Common myeloid progenitor, CD34-positive (primary cell): ENCODE data around the gene CEP83. TPM values are rescaled to one million over a fixed set of nuclear protein-coding genes. Genes with fewer than 3 reads are reported as not detected.

Source experiments
- CTCF ChIA-PET: fragments of 350-600 bp; sonication (Branson Sonifier 250); formaldehyde crosslinking; loops from one replicate; lab custom pipeline; 2021; ENCODE audit warnings: antibody characterized with exemption; lab: Charles Lee
- POLR2A ChIA-PET: fragments of 350-600 bp; sonication (Branson Sonifier 250); formaldehyde crosslinking; loops from one replicate; lab custom pipeline; 2021; ENCODE audit warnings: antibody characterized with exemption; lab: Charles Lee
- DNase-seq, 3 donors: peaks; one replicate each; pipeline versions ENCODE4 v3.0.0 to v3.0.0-alpha.2; 2013
- H3K27ac ChIP-seq, 2 experiments: 1 replicate in 1 of 2; 2 replicates in 1 of 2; pipeline ENCODE4 v1.7.0; 2013; ENCODE audit warnings: inconsistent platforms in 2 of 2, low read length in 2 of 2, mild to moderate bottlenecking in 2 of 2, low read depth in 1 of 2, moderate library complexity in 1 of 2; ENCODE audit not compliant: severe bottlenecking in 2 of 2, insufficient read depth in 1 of 2, poor library complexity in 1 of 2
- H3K27me3 ChIP-seq, 5 experiments: replicated peaks in 2 of 5; 1 replicate in 3 of 5; 2 replicates in 2 of 5; pipeline versions ENCODE4 v1.6.1 to v1.7.0; 2013; ENCODE audit warnings: low read length in 4 of 5, mild to moderate bottlenecking in 2 of 5, moderate library complexity in 2 of 5, inconsistent platforms in 1 of 5; ENCODE audit not compliant: insufficient read depth in 5 of 5, control insufficient read depth in 4 of 5
- H3K36me3 ChIP-seq, 4 experiments: 1 replicate in 2 of 4; 2 replicates in 2 of 4; pipeline versions ENCODE4 v1.6.1 to v1.7.0; 2013; ENCODE audit warnings: low read length in 3 of 4, control low read depth in 1 of 4, mild to moderate bottlenecking in 1 of 4; ENCODE audit not compliant: control insufficient read depth in 4 of 4, insufficient read depth in 4 of 4
- H3K4me1 ChIP-seq, 4 experiments: 1 replicate in 3 of 4; 2 replicates in 1 of 4; pipeline versions ENCODE4 v1.6.1 to v1.7.1; 2013; ENCODE audit warnings: low read length in 3 of 4, mild to moderate bottlenecking in 3 of 4, control low read depth in 1 of 4, inconsistent platforms in 1 of 4, moderate library complexity in 1 of 4; ENCODE audit not compliant: control insufficient read depth in 4 of 4, insufficient read depth in 4 of 4; ENCODE audit errors: control extremely low read depth in 1 of 4
- H3K4me3 ChIP-seq, 7 experiments: 1 replicate in 4 of 7; 2 replicates in 3 of 7; pipeline versions ENCODE4 v1.5.1 to v1.7.0; 2013; ENCODE audit warnings: mild to moderate bottlenecking in 7 of 7, low read length in 6 of 7, moderate library complexity in 6 of 7, inconsistent platforms in 2 of 7, low read depth in 2 of 7, control low read depth in 1 of 7; ENCODE audit not compliant: insufficient read depth in 4 of 7, control insufficient read depth in 1 of 7; ENCODE audit errors: extremely low read depth in 1 of 7
- H3K9me3 ChIP-seq, 5 experiments: 1 replicate in 4 of 5; 2 replicates in 1 of 5; pipeline versions ENCODE4 v1.6.1 to v1.7.1; 2013; ENCODE audit warnings: low read length in 4 of 5, mild to moderate bottlenecking in 2 of 5, inconsistent platforms in 1 of 5, low read depth in 1 of 5, moderate library complexity in 1 of 5; ENCODE audit not compliant: control insufficient read depth in 4 of 5, insufficient read depth in 2 of 5; ENCODE audit errors: control extremely low read depth in 1 of 5
- WGBS: methylation state at CpG from one replicate; pipeline ENCODE4 v1.1.5; 2013; ENCODE audit not compliant: insufficient coverage; 5-methylcytosine and 5-hydroxymethylcytosine counted together
- polyA plus RNA-seq: library from polyadenylated mRNA; unstranded; fragments of 120-200 nt; gene quantifications from one replicate; pipeline ENCODE4 v1.2.1, GENCODE V29; 2013

The CEP83 gene, protein sequence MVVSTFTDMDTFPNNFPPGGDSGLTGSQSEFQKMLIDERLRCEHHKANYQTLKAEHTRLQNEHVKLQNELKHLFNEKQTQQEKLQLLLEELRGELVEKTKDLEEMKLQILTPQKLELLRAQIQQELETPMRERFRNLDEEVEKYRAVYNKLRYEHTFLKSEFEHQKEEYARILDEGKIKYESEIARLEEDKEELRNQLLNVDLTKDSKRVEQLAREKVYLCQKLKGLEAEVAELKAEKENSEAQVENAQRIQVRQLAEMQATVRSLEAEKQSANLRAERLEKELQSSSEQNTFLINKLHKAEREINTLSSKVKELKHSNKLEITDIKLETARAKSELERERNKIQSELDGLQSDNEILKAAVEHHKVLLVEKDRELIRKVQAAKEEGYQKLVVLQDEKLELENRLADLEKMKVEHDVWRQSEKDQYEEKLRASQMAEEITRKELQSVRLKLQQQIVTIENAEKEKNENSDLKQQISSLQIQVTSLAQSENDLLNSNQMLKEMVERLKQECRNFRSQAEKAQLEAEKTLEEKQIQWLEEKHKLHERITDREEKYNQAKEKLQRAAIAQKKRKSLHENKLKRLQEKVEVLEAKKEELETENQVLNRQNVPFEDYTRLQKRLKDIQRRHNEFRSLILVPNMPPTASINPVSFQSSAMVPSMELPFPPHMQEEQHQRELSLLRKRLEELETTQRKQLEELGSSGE
- 35.7 TPM for polyA plus RNA-seq

DNA sequence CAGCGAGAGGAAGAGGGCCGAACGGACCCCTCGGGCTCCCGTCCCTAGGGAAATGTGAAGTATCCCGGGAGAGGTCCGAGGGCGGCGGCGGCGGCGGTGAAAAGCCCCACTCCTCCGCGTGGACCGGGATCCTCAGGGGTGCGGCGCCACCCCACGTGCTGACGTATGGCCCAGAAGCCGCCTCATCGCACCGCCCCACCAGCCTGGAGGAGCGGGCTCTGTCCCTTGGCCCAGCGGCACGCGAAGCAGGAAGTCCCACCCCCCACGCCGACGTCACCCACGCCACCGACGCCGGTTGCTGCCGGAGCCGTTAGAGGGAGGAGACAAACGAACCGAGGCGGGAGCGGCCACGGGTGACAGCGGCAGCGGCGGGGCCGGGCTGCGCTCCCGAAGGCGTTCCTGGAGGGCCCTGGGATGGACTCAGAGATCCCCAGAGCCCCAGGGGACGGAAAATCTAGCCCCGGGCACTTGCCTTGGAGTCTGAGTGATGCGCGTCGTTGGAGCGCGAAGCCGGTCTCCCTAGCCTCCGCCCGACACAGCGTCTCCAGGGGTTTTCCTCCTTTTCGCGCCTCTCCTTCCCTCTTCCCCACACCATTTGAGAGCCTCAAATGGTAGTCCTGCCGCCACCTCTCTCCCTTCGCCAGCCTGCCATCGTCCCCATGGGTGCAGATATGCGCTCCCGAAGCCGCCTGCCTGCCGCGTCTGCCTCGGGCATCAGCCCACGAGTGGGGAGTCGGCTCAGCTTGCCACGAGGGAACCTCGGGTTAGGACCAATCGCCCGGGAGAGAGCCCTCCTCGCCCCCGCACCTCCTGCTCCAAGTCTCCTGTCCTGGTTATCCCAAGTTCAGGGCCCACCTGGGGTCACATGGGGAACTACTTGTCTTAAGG is at the start of gene CEP83:
Gene CEP83, minus strand, starts transcription at position 140 of the 888 bp plus-strand sequence. CDS start 47,377 bp downstream, outside the sequence.
- ChIA-PET POLR2A (interaction anchor here (1.2 kb wide), 1 partner anchor 126 kb away, joined by 5 read pairs; no protein-coding TSS in a partner anchor), CTCF (interaction anchor here (0.8 to 1.2 kb wide), 2 partner anchors 24 to 333 kb away, joined by 3 to 4 read pairs; no protein-coding TSS in a partner anchor)
- peak; percentile 93 to 97 (median 97) for DNase-seq
- Histone ChIP-seq H3K27me3 (no peaks in the 10 kb centered on the region), H3K9me3 (no peaks in the 10 kb centered on the region), H3K4me3 (peak within 1 kb of the TSS; percentile 61 to 94 (median 91)), H3K27ac (peak within 1 kb of the TSS; percentile 78 to 93), H3K36me3 (peaks cover 0 to 2% (median 0%) of the 10 kb centered on the region in 4 experiments), H3K4me1 (peaks cover 3 to 26% (median 15%) of the 10 kb centered on the region in 4 experiments)
- WGBS: under 1% methylated on average over 61 of the region's 77 CpGs

DNA sequence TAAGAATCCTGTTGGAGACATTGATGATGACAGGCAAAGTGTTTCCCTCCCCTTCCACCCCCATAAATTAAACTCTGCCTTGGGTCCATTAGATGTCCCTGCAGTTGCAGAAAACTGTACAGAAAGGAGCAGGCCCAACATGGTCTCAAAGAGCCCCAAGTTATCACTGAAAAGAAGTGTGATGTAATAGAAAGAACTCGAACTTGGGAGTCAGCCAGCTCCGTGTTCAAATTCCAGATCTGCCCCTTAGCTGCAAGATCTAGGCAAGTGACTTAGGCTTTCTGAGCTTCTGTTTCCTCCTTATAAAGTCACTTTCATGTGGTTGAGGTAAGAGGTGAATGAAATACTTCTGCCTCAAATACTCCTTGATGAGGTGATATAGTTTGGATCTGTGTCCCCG is 49.6 kb upstream of the CEP83 start:
- Histone ChIP-seq H3K4me1 (no peaks in the 10 kb centered on the region), H3K36me3 (no peaks in the 10 kb centered on the region), H3K27ac (no peak overlapping the region), H3K9me3 (no peaks in the 10 kb centered on the region), H3K27me3 (peaks cover 0 to 2% (median 0%) of the 10 kb centered on the region in 5 experiments), H3K4me3 (no peak overlapping the region)
- WGBS: 92% methylated on average over 2 of the region's 3 CpGs
- ChIA-PET POLR2A (no interaction called here), CTCF (no interaction called here)
- no peak for DNase-seq

DNA sequence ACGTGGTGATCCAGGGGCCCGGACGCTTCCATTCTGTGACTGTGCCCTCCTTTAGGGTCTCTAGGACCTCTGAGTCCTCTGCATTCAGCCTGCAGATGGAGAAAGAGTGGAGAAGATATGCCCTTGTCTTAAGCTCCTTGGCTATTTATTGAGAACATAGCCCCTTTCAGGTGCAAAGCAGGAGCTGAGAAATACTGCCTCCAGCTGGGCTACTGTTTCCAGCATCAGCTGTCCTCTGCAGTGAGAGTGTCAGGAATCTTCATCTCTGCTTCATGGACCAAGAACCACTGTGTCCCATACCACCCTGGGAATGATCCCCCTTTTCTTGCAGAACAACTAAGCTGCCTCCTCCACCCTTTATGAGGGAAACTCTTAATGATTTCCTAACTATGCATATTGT is 47.8 kb upstream of the CEP83 start:
- no peak for DNase-seq
- Histone ChIP-seq H3K27me3 (peaks cover 0 to 2% (median 0%) of the 10 kb centered on the region in 5 experiments), H3K27ac (no peak overlapping the region), H3K4me1 (no peaks in the 10 kb centered on the region), H3K36me3 (no peaks in the 10 kb centered on the region), H3K9me3 (peaks cover 0 to 1% (median 0%) of the 10 kb centered on the region in 5 experiments), H3K4me3 (no peak overlapping the region)
- WGBS: 100% methylated on average over 1 of the region's 3 CpGs
- ChIA-PET POLR2A (no interaction called here), CTCF (no interaction called here)

DNA sequence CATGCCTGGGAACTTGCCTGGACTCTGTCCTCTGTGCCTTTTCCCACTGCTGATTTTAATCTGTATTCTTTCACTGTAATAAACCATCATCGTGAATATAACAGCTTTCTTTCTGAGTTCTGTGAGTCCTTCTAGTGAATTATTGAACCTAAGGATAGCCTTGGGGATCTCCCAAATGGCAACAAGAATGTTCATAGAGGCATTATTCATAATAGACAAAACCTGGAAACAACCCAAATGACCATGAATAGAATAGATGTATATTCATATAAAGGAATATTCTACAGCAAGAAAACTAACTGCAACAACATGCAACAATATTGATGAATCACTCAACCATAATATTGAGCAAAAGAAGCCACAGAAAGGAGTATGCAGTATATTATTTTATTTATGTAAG is 44.7 kb upstream of the CEP83 start:
- H3K4me1 ChIP-seq: no peaks in the 10 kb centered on the region
- H3K9me3 ChIP-seq: peaks cover 0 to 1% (median 0%) of the 10 kb centered on the region in 5 experiments
- no peak overlapping the region for H3K27ac ChIP-seq
- H3K36me3 ChIP-seq: no peaks in the 10 kb centered on the region
- DNase-seq: no peak
- no peak overlapping the region for H3K4me3 ChIP-seq
- CTCF ChIA-PET: no interaction called here
- peaks cover 0 to 2% (median 0%) of the 10 kb centered on the region in 5 experiments for H3K27me3 ChIP-seq
- no CpG with 5 or more reads among the region's 1 CpG for WGBS
- POLR2A ChIA-PET: no interaction called here

DNA sequence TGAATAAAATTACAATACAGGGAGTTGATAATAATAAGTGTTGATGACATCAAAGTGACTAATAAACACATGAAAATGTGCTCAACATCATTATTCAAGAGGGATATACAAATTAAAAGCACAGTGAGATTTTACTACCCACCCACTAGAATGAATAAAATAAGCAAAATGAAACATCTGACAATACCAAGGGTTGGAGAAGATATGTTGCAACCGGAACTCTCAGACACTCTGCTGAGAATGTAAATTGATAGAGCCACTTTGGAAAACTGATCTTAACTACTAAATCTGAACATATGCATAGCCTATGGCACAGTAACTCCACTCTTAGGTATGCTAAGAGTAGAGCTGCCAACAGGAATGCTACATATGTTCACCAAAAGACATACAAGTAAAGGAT is 44.0 kb upstream of the CEP83 start:
- WGBS: no CpG with 5 or more reads among the region's 1 CpG
- CTCF ChIA-PET: no interaction called here
- POLR2A ChIA-PET: no interaction called here

DNA sequence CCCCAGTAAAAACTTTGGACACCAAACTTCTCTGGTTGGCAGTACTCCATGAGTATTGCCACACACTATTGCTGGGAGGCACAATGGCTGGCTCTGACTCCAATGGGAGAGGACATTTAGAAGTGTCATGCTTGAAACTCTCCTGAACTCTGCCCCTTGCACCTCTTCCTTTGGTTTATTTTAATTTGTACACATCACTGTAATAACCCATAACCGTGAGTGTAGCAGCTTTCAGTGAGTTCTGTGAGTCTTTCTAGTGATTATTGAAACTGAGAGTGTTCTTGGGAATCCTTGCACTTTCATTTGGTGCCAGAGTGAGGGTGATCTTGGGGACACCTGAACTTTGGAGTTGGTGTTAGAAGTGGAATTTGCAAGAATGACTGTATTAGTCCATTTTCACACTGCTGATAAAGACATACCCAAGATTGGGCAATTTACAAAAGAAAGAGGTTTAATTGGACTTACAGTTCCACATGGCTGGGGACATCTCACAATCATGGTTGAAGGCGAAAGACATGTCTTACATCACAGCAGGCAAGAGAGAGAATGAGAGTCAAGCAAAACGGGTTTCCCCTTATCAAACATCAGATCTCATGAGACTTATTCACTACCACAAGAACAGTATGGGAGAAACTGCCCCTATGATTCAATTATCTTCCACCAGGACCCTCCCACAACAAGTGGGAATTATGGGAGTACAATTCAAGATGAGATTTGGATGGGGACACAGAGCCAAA is 41.3 kb upstream of the CEP83 start:
- DNase-seq: no peak
- Histone ChIP-seq H3K4me3 (no peak overlapping the region), H3K9me3 (peaks cover 0 to 10% (median 5%) of the 10 kb centered on the region in 5 experiments), H3K27me3 (no peaks in the 10 kb centered on the region), H3K27ac (no peak overlapping the region), H3K4me1 (no peaks in the 10 kb centered on the region), H3K36me3 (no peaks in the 10 kb centered on the region)
- ChIA-PET POLR2A (no interaction called here), CTCF (no interaction called here)
- 56% methylated on average over 1 of the region's 3 CpGs for WGBS

More for the DNA sequence above, 44.0 kb upstream of the CEP83 start:
- H3K27ac ChIP-seq: no peak overlapping the region
- peaks cover 0 to 1% (median 0%) of the 10 kb centered on the region in 5 experiments for H3K9me3 ChIP-seq
- no peak overlapping the region for H3K4me3 ChIP-seq
- H3K27me3 ChIP-seq: peaks cover 0 to 2% (median 0%) of the 10 kb centered on the region in 5 experiments
- DNase-seq: no peak
- H3K36me3 ChIP-seq: no peaks in the 10 kb centered on the region
- H3K4me1 ChIP-seq: no peaks in the 10 kb centered on the region
